Neural cell (in vitro differentiated cells): Measurements from ENCODE around the gene ITGAV. TPM values are rescaled to one million over a fixed set of nuclear protein-coding genes. Genes with fewer than 3 reads are reported as not detected.

ENCODE experiments used
- H2AFZ ChIP-seq: fragments of 200-600, 300-800 bp; sonication (generic), shearing (Covaris generic); 2 replicates; pipeline ENCODE4 v1.6.0; 2014; ENCODE audit warnings: low read depth, mild to moderate bottlenecking, antibody characterized with exemption, low read length, moderate library complexity
- H3F3A ChIP-seq: fragments of 200-600 bp; shearing (Covaris generic); 2 replicates; pipeline ENCODE4 v1.6.1; 2016; ENCODE audit warnings: mild to moderate bottlenecking, moderate library complexity, mixed read lengths, antibody characterized with exemption, low read length; ENCODE audit not compliant: insufficient read depth, poor library complexity, severe bottlenecking
- H3K27ac ChIP-seq: fragments of 200-600, 300-800 bp; sonication (generic), shearing (Covaris generic); 2 replicates; pipeline ENCODE4 v1.5.1; 2014; ENCODE audit warnings: mild to moderate bottlenecking, low read length, moderate library complexity
- H3K27me3 ChIP-seq: fragments of 300-800, 200-600 bp; sonication (generic), shearing (Covaris generic); 2 replicates; pipeline ENCODE4 v1.6.0; 2014; ENCODE audit warnings: mild to moderate bottlenecking, low read depth, low read length, moderate library complexity; ENCODE audit not compliant: insufficient read depth
- H3K36me3 ChIP-seq: fragments of 300-800, 200-600 bp; sonication (generic), shearing (Covaris generic); 2 replicates; pipeline ENCODE4 v1.5.1; 2014; ENCODE audit warnings: mild to moderate bottlenecking, antibody characterized with exemption, low read length, moderate library complexity; ENCODE audit not compliant: insufficient read depth
- H3K4me2 ChIP-seq: fragments of 300-800, 200-600 bp; sonication (generic), shearing (Covaris generic); 2 replicates; pipeline ENCODE4 v1.6.0; 2014; ENCODE audit warnings: mild to moderate bottlenecking, low read length
- H3K4me3 ChIP-seq: fragments of 300-800, 200-600 bp; sonication (generic), shearing (Covaris generic); 2 replicates; pipeline ENCODE4 v1.5.1; 2014; ENCODE audit warnings: mild to moderate bottlenecking, low read length, moderate library complexity
- H3K79me2 ChIP-seq: fragments of 200-600 bp; shearing (Covaris generic); replicated peaks from 2 replicates; pipeline ENCODE4 v1.6.0; 2014; ENCODE audit warnings: mild to moderate bottlenecking, low read length, moderate library complexity; ENCODE audit not compliant: insufficient read depth
- H3K9ac ChIP-seq: fragments of 300-800, 200-600 bp; sonication (generic), shearing (Covaris generic); 2 replicates; pipeline ENCODE4 v1.6.1; 2016; ENCODE audit warnings: mild to moderate bottlenecking, low read length, mixed read lengths
- H3K9me2 ChIP-seq: fragments of 200-600 bp; shearing (Covaris generic); 2 replicates; pipeline ENCODE4 v1.6.1; 2016; ENCODE audit warnings: mild to moderate bottlenecking, low read length, mixed read lengths; ENCODE audit not compliant: insufficient read depth
- H3K9me3 ChIP-seq: fragments of 200-600, 300-800 bp; sonication (generic), shearing (Covaris generic); 2 replicates; pipeline ENCODE4 v1.6.1; 2016; ENCODE audit warnings: mild to moderate bottlenecking, mixed run types, low read length, moderate library complexity, mixed read lengths
- H4K20me1 ChIP-seq: fragments of 200-600 bp; shearing (Covaris generic); 2 replicates; pipeline ENCODE4 v1.6.1; 2016; ENCODE audit warnings: mild to moderate bottlenecking, mixed run types; ENCODE audit not compliant: insufficient read depth
- CTCF ChIP-seq: fragments of 450-650 bp; IDR thresholded peaks from 2 replicates; pipeline ENCODE4 v1.5.1; 2014; ENCODE audit warnings: antibody characterized with exemption, mild to moderate bottlenecking, moderate library complexity; ENCODE audit not compliant: poor library complexity, severe bottlenecking
- EP300 ChIP-seq: fragments of 450-650 bp; conservative IDR thresholded peaks from 2 replicates; pipeline ENCODE4 v1.6.1; 2014; ENCODE audit warnings: antibody characterized with exemption, mild to moderate bottlenecking, moderate library complexity; ENCODE audit not compliant: poor library complexity, severe bottlenecking
- EZH2 ChIP-seq: fragments of 200-600, 300-800 bp; shearing (Covaris generic), sonication (generic); IDR thresholded peaks from 2 replicates; pipeline ENCODE4 v1.6.1; 2014; ENCODE audit warnings: antibody characterized with exemption, low read length, borderline replicate concordance, mild to moderate bottlenecking; ENCODE audit not compliant: insufficient read depth, poor library complexity, severe bottlenecking
- MXI1 ChIP-seq: fragments of 450-650 bp; conservative IDR thresholded peaks from 2 replicates; pipeline ENCODE4 v1.6.1; 2014; ENCODE audit warnings: antibody characterized with exemption, mild to moderate bottlenecking; ENCODE audit not compliant: poor library complexity, severe bottlenecking
- POLR2AphosphoS5 ChIP-seq: IDR thresholded peaks from 2 replicates; pipeline ENCODE4 v1.6.1; 2012
- RAD21 ChIP-seq: fragments of 450-650 bp; conservative IDR thresholded peaks from 2 replicates; pipeline ENCODE4 v1.6.1; 2014; ENCODE audit warnings: antibody characterized with exemption, mild to moderate bottlenecking, moderate library complexity
- REST ChIP-seq: IDR thresholded peaks from 2 replicates; pipeline ENCODE4 v1.6.1; 2012; ENCODE audit warnings: borderline replicate concordance
- SMC3 ChIP-seq: fragments of 450-650 bp; conservative IDR thresholded peaks from 2 replicates; pipeline ENCODE4 v1.6.1; 2014; ENCODE audit warnings: antibody characterized with exemption, mild to moderate bottlenecking, moderate library complexity; ENCODE audit not compliant: poor library complexity
- TAF1 ChIP-seq: IDR thresholded peaks from 2 replicates; pipeline ENCODE4 v1.6.1; 2012; ENCODE audit warnings: low read depth
- polyA plus RNA-seq: library from polyadenylated mRNA; depleted of rRNA; stranded (reverse); fragments of >200 nt; gene quantifications from 2 replicates; pipeline ENCODE4 v1.2.3, GENCODE V29; 2014

The ITGAV gene
- polyA plus RNA-seq, 1 donor from 2014 or later = 6.6 TPM

DNA sequence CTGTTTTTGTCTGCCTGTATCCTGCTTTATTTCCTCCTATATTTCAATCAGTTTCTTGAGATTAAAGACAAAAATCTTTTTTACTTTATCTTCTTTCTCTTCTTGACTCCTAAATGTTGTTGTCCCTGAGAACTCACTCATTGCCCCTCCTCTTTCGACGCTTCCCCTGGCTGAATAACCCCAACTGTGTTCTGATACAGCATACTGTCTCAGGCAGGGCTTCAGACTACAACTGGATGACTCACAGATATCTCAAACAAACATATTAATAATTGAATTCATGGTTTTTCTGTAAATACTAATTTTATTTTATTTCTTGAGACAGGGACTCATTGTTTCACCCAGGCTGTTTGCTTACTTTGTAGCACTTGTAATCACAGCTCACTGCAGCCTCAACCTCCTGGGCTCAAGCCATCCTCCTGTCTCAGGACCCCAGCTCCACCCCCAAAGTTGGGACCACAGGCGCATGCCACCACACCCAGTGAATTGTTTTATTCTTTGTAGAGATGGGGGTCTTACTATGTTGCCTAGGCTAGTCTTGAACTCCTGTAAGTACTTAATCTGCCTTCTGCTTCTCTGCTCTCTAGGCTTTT lies 9.4 kb downstream of the ITGAV start:
- Histone ChIP-seq H3K27ac (no peak overlapping the region), H3K4me3 (no peak overlapping the region), H3K36me3 (no peaks in the 10 kb centered on the region), H3K27me3 (no peaks in the 10 kb centered on the region), H3K9ac (no peak overlapping the region), H2AFZ (no peak overlapping the region), H4K20me1 (no peaks in the 10 kb centered on the region), H3K9me3 (no peaks in the 10 kb centered on the region), H3K4me2 (no peak overlapping the region), H3F3A (no peaks in the 10 kb centered on the region), H3K9me2 (no peaks in the 10 kb centered on the region), H3K79me2 (no peaks in the 10 kb centered on the region)
- no peak for TF ChIP-seq MXI1
- no peak for TF ChIP-seq POLR2AphosphoS5
- no peak for TF ChIP-seq RAD21
- no peak for TF ChIP-seq SMC3
- TF ChIP-seq EP300 = no peak
- TF ChIP-seq EZH2 = no peak
- no peak for TF ChIP-seq TAF1
- no peak for TF ChIP-seq REST
- TF ChIP-seq CTCF = no peak

GRCh38 chr2:186603286-186603685 lies 13.4 kb downstream of the ITGAV start:
- Histone ChIP-seq H3K9me2 (no peaks in the 10 kb centered on the region), H2AFZ (no peak overlapping the region), H4K20me1 (no peaks in the 10 kb centered on the region), H3F3A (no peaks in the 10 kb centered on the region), H3K9ac (no peak overlapping the region), H3K9me3 (no peaks in the 10 kb centered on the region), H3K4me3 (no peak overlapping the region), H3K36me3 (no peaks in the 10 kb centered on the region), H3K27ac (no peak overlapping the region), H3K79me2 (no peaks in the 10 kb centered on the region), H3K4me2 (no peak overlapping the region), H3K27me3 (no peaks in the 10 kb centered on the region)
- TF ChIP-seq CTCF (no peak), SMC3 (no peak), EP300 (no peak), RAD21 (no peak), TAF1 (no peak), REST (no peak), MXI1 (no peak), POLR2AphosphoS5 (no peak), EZH2 (no peak)
